ENCODE measurements around the gene FAM118A. TPM values are rescaled to one million over a fixed set of nuclear protein-coding genes. Genes with fewer than 3 reads are reported as not detected.

The FAM118A gene
- total and polyA plus RNA-seq, 3 donors from 2014 or later = 70.8 to 104 (median 80.2) TPM

GRCh38 chr22:45302751-45303150, 7.0 kb upstream of the FAM118A start:
- no peak for DNase-seq
- intact Hi-C loops (cut with DNase I; ENCODE audit: low total_unique reads) = no loop called here
- Histone ChIP-seq H3K4me3 (no peak overlapping the region), H3K4me1 (no peaks in the 10 kb centered on the region), H3K27ac (no peak overlapping the region), H3K36me3 (ENCODE audit: low read depth, missing control alignments) (no peaks in the 10 kb centered on the region), H3K9me3 (no peaks in the 10 kb centered on the region), H3K27me3 (no peaks in the 10 kb centered on the region)
- TF ChIP-seq CTCF (IDR thresholded peaks at IDR 0.05) = no peak
- no peak for TF ChIP-seq POLR2A (IDR thresholded peaks at IDR 0.05)
- whole genome bisulfite sequencing, 2 donors = 79 to 87% methylated on average over 8 of the region's 8 CpGs

GRCh38 chr22:45303181-45303580, 6.6 kb upstream of the FAM118A start:
- DNase-seq = no peak
- intact Hi-C loops (cut with DNase I; ENCODE audit: low total_unique reads) = no loop called here
- H3K9me3 ChIP-seq = no peaks in the 10 kb centered on the region
- no peak overlapping the region for H3K27ac ChIP-seq
- no peaks in the 10 kb centered on the region for H3K36me3 ChIP-seq (ENCODE audit: low read depth, missing control alignments)
- no peaks in the 10 kb centered on the region for H3K4me1 ChIP-seq
- no peak overlapping the region for H3K4me3 ChIP-seq
- 81 to 85% methylated on average over 7 of the region's 7 CpGs for WGBS, 2 donors
- no peak for TF ChIP-seq CTCF (IDR thresholded peaks at IDR 0.05)
- no peak for TF ChIP-seq POLR2A (IDR thresholded peaks at IDR 0.05)
- no peaks in the 10 kb centered on the region for H3K27me3 ChIP-seq

- intact Hi-C loops (cut with DNase I; ENCODE audit: low total_unique reads) = no loop called here
- H3K4me3 ChIP-seq = no peak overlapping the region
- no peaks in the 10 kb centered on the region for H3K36me3 ChIP-seq (ENCODE audit: low read depth, missing control alignments)
- TF ChIP-seq POLR2A (IDR thresholded peaks at IDR 0.05) (no peak), CTCF (IDR thresholded peaks at IDR 0.05) (no peak)
- no peaks in the 10 kb centered on the region for H3K9me3 ChIP-seq
- no peak for DNase-seq
- no peaks in the 10 kb centered on the region for H3K27me3 ChIP-seq
- WGBS, 2 donors = 87 to 91% methylated on average over 6 of the region's 6 CpGs
- no peak overlapping the region for H3K27ac ChIP-seq
- no peaks in the 10 kb centered on the region for H3K4me1 ChIP-seq
Observed at GRCh38 chr22:45304971-45305370, 4.8 kb upstream of the FAM118A start.

- peaks cover under 1% of the 10 kb centered on the region for H3K4me1 ChIP-seq
- H3K9me3 ChIP-seq = no peaks in the 10 kb centered on the region
- DNase-seq = no peak
- WGBS, 2 donors = 78 to 79% methylated on average over 6 of the region's 6 CpGs
- H3K4me3 ChIP-seq = no peak overlapping the region
- H3K27ac ChIP-seq = no peak overlapping the region
- H3K27me3 ChIP-seq = no peaks in the 10 kb centered on the region
- intact Hi-C loops (cut with DNase I; ENCODE audit: low total_unique reads) = no loop called here
- H3K36me3 ChIP-seq (ENCODE audit: low read depth, missing control alignments) = no peaks in the 10 kb centered on the region
- TF ChIP-seq CTCF (IDR thresholded peaks at IDR 0.05) = no peak
Observed at GRCh38 chr22:45305456-45306075, 4.2 kb upstream of the FAM118A start.

GRCh38 chr22:45306139-45306538, 3.6 kb upstream of the FAM118A start:
- intact Hi-C loops (cut with DNase I; ENCODE audit: low total_unique reads) = no loop called here
- Histone ChIP-seq H3K27me3 (no peaks in the 10 kb centered on the region), H3K27ac (no peak overlapping the region), H3K4me3 (no peak overlapping the region), H3K36me3 (ENCODE audit: low read depth, missing control alignments) (no peaks in the 10 kb centered on the region), H3K9me3 (no peaks in the 10 kb centered on the region), H3K4me1 (peaks cover 6% of the 10 kb centered on the region)
- 96 to 98% methylated on average over 9 of the region's 9 CpGs for WGBS, 2 donors
- no peak for TF ChIP-seq POLR2A (IDR thresholded peaks at IDR 0.05)
- no peak for TF ChIP-seq CTCF (IDR thresholded peaks at IDR 0.05)
- no peak for DNase-seq
